ENCODE results near the gene CNR2.
"Not testable (repeated sequence)": the region's sequence is repeated elsewhere in the genome, so short reads cannot be mapped to it uniquely, and the experiment has no call there.

The CNR2 gene

DNA sequence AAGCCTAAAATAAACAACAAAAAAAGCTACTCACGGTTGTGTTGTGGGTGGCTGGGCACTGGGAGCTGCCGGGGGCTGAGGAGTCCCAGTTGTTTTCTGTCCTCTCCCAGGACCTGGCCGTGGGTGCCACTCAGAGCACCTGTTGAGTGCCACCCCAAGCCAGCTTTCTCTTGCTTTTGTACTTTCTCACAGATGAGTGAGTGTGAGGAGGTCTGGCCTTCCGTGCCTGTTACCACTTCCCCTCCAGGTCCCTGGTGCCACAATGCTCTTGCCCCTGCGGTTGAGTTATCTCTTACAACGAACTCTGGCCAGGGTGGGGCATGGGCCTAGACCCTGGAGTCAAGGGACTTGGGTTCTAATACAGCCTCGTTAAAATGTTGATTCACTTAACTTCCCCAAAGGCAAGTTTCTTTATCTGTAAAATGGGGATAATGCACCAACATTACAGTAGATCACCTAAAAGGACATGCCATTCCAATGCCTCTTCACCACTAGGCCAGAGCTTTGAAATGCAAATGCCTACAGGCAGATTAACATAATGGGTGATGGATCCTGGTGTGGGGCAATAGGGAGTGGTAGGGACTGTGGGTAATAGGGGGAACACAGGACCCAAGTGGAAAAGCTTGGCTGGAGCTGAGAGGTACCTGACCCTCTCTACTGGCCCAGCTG, at the start of gene CNR2:
Gene CNR2, minus strand, starts transcription at position 151 of the 669 bp plus-strand sequence. CDS start 37,745 bp downstream, outside the sequence.
- DNase-seq: no peak

DNA sequence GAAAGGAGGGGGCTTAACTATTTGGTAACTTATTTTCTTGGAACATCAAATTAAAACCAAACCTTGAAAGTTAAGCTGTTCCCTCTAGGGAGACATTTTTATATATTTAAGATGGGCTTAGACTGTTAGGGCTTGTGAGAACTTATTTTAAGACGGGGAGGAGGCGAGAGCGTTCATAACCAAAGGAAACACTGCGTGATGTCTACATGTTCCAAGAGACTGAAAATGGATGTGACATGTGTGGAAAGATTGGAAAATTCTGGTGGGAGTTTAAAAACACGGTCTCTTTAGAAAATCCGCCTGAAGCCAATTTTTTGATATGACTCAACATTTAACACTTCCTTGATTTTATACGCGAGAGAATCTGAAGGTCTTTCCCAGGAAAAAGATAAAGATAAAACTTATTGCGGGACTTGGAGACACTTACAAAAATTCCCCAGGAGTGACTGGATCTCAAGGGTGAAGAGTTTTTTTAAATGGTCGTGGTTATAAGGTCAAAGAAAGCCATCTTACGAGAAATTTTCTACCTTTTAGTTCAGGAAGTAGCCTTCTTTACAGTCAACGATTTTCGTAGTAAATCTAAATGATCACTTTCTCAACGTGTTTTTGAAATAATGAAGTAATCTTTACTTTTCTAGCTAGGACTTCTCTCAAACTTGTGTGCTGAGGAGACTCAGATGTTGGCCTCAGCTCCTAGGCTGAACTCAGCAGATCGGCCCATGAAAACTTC, 47.3 kb upstream of the CNR2 start:
- no peak for DNase-seq

DNA sequence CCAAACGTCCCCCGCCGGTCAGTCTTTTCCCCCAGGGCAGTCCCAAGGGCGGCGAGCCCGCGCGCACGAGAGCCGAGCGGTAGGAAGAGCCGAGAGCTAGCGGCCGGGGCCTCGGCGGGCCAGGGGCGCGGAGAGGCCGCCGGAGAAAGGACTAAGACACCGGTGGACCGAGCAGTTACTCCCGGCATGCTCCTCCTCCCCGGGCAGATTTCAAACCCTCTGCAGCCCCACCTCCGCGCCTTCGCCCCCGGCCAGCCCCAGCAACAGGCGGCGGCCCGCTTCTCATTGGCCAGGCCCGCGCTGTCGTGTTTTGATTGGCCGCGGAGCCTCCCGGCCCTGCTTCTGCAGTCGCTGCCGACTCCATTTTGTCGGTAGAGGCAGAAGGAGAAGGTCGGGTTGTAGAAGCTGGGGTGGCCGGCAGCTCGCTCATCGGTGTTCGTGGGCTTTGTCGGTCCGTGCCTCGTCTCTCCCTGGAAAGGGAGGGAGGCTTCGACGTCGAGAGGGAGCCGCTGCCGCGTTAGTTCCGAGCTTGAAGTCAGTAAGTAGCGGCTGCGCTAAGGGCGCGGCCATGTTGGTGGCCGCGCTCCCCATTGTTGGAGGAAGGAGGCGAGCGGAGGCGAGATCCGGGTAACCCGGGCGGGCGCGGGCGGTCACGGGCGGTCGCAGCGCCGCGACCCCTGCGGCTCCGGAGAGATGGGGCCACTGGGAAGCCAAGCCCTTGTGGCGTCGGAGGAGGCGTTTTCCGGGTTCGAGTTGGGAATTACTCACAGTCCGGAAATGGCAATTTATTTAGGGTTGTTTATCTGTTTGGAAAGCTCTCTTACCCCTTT, 46.5 kb upstream of the CNR2 start, which contains the start of gene PNRC2:
Gene PNRC2, plus strand, starts transcription at position 368 of the 830 bp plus-strand sequence. CDS start 1,630 bp downstream, outside the sequence.
- peak; percentile 97 for DNase-seq

GRCh38 chr1:23958810-23959460, 45.8 kb upstream of the CNR2 start:
- DNase-seq: peak; percentile 95

- DNase-seq: not testable (repeated sequence)
Measured at GRCh38 chr1:23958040-23958809, 45.1 kb upstream of the CNR2 start.

DNA sequence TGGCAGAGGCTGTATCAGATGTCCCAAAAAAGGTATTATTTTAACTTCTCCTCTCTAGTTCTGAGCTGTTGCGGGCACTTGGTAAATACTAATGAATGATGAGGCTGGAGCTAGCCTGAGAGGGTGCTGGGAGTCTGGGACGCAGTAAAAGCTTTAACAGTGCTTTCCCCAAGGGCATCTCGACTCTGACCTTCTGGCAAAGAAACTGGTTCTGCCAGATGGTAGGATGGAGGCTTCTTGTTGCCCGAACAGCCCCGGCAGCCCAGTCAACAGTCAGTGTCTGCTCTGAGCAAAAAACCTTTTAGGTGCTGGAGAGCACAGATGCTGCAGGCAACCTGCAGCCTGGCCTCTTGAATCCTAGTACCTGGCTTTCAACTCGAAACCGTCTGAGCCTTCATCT, 43.9 kb upstream of the CNR2 start:
- DNase-seq: no peak

DNA sequence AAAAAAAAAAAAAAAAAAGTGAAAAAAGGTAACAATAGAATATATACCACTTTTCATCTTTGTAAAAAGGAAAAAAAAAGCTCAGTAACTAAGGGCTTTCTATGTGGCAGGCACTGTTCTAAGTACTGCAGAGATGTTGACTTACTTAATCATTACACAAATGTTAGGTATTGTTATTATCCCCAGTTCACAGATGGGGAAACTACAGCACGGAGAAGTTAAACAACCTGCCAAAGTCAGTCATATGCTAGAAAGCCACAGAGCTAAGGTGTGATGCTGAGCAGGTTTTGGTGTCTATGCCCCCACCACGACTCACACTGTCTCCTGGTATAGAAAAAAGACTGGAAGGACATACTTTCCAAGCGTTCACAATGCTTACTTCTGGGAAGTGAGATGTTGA, 39.9 kb upstream of the CNR2 start:
- no peak for DNase-seq

DNA sequence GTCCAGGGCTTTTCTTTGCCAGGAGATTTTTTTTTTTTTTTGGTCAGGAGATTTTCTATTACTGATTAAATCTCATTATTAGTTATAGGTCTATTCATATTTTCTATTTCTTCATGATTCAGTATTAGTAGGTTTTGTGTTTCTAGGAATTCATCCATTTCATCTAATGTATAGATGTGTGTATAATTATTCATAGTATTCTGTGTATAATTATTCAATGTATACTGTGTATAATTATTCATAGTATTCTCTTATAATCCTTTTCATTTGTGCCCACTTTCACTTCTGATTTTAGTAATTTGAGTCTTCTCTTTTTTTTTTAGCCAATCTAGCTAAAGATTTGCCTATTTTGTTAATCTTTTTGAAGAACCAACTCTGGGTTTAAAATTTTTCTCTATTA, 34.2 kb upstream of the CNR2 start:
- DNase-seq: no peak

DNA sequence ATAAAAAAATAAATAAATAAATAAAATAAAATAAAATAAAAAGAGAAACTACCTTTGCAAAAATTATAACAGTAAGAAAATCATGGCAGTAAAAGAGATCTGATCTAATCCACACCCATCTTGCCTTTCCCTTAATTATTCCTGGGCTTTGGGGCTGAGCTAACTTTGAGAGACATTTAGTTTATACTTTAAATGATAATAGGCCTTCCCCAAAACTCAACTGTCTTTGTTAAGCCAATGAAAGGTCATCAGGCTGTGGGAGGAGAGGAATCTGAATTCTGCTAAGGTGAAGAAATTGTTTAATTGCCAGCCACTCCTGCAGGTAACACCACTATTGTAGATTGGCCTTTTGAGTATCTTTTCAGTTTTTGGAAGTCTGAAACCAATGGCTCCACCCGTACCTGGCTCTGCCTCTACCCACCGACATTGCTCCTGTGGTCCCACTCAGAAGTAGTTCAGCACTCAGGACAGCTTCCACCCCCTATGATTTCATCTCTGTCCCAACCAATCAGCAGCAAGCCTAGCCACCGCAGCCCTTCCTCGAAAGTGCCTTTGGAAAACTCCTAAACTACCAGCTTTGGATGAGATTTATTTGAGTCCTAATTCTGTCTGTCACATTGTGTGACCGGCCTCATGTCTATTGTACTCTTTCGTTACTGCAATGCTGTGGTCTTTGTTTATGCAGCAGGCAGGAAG, 23.5 kb upstream of the CNR2 start:
- DNase-seq: no peak

GRCh38 chr1:23931491-23931880, 18.3 kb upstream of the CNR2 start:
- DNase-seq: no peak

DNA sequence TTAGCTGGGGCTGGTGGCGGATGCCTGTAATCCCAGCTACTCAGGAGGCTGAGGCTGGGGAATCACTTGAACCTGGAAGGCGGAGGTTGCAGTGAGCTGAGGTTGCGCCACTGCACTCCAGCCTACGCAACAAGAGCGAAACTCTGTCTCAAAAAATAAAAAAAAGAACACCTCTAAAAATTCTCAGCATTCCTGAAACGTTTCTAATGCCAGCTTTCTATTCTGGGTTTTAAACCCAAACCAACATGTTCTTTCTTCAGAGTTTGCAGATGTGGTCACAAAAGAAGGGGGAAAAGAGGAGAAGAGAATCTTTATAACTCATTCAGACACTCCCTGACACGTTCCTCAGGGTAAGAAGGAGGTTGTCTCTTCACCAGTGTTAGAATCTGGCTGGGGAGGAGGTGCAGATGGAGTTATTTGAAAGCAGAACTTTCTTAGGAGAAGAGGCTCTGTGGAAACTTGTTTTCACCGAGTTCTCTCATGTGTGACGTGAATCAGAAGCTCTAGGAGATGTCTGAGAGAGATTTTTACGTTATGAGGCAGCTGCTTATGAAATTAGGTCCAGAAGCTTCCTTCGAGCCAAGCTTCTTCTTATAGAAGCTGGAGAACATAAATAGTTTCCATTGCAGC, 17.8 kb upstream of the CNR2 start:
- DNase-seq: no peak

- no peak for DNase-seq
Measured at GRCh38 chr1:23930270-23930669, 17.1 kb upstream of the CNR2 start.

- DNase-seq: no peak
Measured at GRCh38 chr1:23928789-23929188, 15.6 kb upstream of the CNR2 start.

DNA sequence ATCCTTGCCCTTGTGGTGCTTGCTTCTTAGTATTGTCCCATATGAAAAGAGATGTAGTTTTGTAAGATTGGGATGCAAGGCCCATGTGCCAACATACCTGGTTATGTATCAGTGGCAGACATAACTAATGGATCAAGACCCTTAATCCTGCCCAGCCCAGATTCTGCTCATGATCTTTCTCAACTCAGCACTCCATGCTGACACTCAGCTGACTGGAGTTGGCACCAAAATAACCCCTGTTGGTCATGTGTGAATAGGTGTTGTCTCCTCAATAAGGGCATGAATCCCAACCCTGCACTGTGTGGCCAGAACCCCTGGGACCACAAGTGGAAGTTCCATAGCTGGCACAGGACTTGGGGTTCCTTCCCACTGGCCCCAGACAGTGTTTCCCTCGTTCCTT, 13.9 kb upstream of the CNR2 start:
- no peak for DNase-seq

DNA sequence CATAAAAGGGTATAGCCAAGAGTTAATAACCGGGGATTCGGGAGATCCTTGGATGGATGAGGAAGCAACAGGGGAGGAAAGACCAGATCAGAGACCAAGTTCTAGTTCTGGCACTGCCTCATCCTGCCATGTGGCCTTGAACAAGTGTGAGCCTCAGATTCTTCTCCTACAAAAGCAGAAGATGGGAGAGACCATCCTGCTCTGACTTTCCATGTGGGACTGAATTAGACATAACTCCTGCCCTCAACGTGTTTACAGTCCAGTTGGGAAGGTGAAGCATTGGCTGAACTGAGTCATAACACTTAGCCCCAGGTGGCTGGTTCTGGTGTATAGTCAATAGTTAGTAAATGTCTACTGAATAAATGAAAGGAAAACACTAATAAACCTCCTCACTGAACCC, 12.1 kb upstream of the CNR2 start:
- no peak for DNase-seq

GRCh38 chr1:23924601-23925000, 11.4 kb upstream of the CNR2 start:
- no peak for DNase-seq

GRCh38 chr1:23923592-23924499, 10.7 kb upstream of the CNR2 start:
- no peak for DNase-seq

DNA sequence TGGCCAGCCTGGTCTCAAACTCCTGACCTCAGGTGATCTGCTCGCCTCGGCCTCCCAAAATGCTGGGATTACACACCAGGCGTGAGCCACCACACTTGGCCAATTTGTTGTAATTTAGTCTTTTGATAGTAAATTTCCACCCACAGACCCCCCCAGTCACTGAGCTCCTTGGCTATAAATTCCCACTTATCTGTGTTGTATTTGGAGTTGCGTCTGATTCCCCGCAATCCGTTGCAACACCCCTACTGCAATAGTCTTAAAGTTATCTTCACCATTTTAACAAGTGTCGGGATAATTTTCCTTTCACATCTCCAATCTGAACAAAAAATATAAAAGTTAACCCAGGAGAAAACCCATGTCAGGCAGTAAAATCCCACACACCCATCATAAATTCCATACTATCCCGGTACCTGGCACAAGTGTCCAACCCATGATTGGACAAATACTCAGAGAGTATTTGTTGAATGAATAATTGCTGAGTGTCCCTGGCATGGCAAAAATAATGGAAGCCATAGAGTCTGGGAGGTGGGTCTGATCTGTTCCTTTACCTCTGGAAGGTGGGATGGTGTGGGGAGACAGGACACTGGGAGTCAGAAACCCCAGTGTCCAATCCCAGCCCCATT, 9.3 kb upstream of the CNR2 start:
- no peak for DNase-seq

All from stimulated activated CD4-positive, alpha-beta T cell treated with anti-CD3 and anti-CD28 coated beads, Interleukin-4, amount 100 ng/mL, for 24 hours (primary cell).